GM18508 (cell line): Measurements from ENCODE around the gene CACNA1I.

Experiments
- ATAC-seq: cut with Tn5 transposase; IDR thresholded peaks from one replicate; pipeline ENCODE4 v1.9.1; 2021; ENCODE audit warnings: moderate number of reproducible peaks; ENCODE audit not compliant: insufficient read depth, unreplicated experiment

CACNA1I gene

DNA sequence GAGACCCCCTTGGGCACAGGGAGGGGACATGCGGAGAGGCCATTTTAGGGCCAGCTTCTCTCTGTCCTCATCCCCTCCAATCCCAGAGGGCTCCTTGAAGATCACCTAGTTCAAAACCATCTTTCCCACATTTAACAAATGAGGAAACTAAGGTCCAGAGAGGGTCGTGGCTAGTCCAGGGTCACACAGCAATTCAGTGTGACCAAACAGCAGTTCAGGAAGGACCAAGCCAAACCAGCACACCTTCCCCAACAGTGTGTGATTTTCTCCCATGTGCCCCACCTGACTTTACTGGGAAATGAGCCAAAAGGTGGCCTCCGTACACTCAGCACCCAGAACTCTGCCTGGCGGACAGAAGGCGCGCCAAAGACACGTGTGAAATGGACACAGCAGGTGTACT lies 51.3 kb downstream of the CACNA1I start:
- ATAC-seq: no peak

DNA sequence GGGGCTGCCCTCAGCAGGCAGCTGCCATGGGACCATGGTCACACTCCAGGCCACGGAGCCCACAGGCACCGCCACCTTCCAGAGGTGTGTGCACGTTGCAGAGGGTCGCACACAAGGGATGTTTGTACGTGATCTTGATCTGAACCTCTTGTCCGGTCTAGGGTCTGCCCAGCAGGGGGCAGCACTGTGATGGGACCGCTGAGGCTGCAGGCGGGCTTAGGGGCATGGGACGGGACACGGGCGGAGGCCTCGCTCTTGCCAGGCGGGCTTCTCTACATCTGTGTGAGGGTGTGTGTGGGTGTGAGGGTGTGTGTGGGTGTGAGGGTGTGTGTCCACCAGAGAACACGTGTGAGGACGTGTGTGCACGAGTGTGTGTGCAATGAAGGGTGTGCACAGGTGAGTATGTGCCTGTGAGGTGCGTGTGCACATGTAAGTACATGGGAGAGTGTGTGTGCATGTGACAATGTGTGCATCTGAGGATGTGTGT lies 52.4 kb downstream of the CACNA1I start:
- no peak for ATAC-seq

DNA sequence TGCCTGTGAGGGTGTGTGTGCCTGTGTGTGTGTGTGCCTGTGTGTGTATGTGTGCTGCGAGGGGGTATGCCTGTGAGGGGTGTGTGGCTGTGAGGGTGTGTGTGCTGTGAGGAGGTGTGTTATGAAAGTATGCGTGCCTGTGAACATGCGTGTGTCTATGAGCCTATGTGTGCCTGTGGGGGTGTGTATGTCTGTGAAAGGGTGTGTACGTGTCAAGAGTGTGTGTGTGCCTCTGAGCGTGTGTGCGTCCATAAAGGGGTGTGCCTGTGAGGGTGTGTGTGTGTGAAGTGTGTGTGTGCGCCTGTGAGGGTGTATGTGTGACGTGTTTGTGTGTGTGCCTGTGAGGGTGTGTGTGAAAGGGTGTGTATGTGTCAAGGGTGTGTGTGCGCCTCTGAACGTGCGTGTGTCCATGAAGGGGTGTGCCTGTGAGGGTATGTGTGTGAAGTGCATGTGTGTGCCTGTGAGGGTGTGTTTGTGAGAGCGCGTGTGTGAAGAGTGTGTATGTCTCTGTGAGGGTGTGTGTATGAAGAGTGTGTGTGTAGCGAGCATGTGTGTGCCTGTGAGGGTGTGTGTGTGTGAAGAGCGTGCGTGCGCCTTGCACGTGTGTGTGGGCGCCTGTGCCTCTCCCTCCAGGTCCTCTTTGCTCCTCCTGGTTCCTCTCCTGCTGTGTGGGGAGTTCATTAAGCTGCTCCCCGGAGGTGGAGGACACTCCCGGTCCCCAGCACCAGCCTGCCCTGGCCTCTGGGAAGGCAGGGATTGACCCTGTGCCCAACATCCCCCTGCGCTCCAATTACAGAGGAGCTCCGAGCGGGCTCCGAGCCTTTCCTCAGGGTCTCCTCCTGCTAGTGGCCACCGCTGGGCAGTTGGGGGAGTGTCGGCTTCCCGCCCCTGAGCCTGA lies 53.3 kb downstream of the CACNA1I start:
- no peak for ATAC-seq

DNA sequence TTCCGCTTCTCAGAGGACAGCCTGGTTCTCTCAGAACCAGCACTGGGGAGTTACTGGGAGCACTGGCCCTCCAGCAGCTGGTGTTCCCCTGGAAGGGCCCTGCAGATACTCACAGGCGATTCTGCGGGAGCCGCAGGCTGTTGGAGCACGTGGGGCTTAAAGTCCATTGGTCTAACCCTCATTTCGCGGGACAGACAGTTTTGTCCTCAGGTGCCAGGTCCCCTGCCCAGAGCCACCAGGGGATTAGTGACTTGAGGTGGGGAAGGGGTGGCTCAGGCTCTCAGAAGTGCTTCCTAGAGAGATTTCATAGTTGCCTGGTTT lies 53.9 kb downstream of the CACNA1I start:
- ATAC-seq: no peak

DNA sequence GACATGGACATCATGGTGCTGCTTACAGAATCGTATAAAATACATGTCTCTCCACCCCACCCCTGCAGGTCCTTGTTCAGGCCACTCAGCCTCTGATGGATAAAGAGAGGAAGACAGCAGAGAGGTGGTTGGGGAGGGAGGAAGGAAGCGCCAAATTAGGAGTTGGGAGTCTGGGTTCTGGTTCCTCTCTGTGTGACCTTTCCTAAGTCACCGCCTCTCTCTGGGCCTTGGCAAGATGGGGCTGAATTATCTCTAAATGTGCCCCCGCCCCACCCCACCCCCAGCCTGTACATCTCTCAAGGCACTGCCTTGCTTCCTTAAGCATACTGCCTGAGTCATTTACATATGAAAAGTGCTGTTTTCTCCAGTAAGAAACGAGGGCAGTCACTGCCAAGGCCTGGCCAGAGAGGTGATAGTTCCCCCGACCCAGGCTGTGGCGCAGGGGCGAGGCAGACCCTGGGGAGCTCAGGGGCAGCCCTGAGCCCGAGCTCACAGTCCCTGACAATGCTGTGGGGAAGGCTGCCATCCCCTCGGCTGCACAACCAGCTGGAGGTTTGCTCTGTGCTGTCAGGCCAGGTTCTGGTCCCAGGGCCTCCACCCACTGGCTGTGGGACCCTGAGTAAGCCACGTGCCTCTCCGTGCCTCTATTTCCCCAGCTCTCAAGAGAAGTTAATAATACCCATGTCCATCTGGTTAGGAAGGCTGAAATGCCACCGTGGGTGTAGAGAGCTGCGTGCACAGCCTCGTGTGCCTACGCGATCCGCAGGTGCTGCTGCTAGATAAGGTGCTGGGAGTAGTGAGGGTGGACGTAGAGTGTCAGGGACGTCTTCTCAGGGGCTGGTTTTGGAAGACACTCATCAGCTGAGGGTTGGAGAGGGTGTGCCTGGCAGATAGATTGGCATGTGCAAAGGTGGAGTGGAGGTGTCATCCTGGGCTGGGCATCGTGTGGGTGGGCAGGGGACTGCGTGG lies 55.3 kb downstream of the CACNA1I start:
- no peak for ATAC-seq

DNA sequence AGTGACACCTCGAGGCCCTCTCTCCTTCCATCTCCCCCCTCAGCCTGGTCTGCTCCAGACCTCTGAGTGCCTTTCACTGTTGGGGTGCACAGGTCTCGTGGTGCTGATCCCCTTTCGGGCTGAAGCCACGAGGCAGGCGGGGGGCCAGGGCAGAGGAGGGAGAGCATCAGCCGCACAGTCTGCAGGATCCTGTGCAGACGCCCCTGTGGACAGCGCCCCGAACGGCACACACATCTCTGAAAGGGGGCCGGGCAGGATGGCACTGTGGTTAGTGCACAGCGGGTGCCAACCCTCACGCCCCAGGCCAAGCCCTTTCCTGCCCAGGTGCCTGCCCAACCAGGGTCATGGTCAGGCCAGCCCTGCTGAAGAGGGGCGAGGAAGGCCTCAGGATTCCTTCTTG lies 56.7 kb downstream of the CACNA1I start:
- no peak for ATAC-seq

DNA sequence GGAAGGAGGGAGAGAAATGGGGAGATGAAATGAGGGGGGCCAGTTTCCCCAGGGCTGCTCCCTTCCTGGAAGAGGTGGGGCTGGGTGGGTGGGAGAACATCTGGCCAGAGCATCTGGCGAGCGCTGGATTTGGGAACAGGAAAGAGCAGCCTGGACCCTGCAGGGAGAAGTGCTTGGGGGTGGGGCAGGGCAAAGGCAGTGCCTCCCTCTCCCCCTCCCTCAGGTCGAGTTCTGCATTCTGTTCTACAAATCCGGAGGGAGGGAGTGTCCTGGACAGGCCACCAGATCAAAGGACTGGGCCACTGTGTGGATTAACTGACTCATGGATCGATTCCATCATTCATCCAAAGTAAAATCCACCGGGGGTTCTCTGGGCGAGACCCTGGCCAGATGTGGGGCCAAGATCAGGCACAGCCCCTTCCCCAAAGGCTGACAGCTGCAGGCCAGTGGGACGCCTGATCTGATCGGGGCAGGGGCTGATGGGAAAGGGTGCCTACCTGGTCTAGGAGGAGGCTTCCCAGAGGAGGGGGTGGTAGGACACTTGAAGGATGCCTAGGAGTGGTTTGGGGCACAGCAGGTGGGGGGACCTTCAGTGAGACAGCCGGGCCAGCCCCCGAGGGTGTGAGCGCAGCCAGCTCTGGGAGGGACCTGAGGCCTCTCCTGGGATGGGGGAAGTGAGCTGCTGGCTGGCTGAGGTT lies 57.5 kb downstream of the CACNA1I start:
- ATAC-seq: no peak

DNA sequence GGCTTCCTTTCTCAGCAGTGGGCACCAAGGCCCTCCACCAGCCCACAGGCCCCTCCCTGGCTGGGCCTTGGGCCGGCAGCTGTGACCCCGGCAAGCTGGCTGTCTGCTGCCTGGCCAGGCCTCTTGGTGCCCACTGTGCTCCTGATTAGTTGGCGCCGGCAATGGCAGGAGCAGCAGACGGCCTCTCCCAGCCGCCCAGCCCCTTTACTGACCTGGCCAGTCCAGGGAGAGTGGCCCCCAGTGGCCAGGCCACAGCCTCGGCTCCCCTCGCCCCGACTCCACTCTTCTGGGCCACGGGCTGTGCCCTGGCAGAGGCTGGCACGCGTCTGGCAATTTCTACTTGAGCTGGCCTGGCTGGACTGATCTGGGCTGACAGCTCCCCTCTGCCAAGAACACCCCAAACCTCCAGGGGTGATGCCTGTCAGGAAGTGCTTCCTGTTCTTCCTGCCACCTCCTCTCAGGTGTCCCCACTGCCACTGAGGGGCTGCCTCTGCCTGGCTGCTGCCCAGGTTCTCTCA lies 58.1 kb downstream of the CACNA1I start:
- ATAC-seq: no peak

DNA sequence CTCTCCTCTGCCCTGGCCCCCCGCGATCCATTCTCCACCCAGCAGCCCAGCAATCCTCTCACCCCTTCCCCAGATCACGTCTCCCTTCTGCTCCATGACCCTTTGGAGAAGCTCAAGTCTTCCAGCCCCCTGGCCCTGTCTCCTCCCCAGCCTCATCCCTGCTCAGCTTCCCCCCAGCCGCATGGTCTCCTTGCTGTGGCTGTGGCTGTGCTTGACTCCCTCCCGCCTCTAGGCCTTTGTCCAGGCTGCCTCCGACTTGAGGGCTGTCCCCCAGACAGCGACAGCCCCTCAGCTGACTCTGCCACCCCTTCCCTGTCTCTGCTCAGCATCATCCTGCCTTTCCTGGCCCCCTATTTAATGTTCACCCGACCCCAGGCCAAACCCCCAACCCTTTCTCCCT lies 59.3 kb downstream of the CACNA1I start:
- ATAC-seq: no peak

DNA sequence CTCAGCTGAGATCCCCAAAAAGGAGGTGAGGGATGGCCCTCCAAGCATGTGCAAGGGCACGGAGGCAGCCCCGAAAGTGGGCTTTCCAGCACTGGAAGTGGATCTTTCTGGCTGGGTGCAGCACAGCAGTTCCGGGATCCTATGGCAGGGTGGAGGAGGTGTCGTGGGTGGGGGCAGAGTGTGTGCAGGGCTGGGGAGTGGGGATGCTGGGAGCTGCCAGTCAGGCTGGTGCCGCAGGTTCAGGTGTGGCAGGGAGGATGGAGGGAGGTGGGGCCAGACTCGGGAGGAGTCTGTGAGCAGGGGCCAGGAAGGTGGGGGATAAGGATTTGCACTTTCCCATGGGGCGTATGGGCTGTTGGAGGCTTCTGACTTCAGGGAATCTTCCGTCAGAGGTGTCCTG lies 60.2 kb downstream of the CACNA1I start:
- no peak for ATAC-seq

DNA sequence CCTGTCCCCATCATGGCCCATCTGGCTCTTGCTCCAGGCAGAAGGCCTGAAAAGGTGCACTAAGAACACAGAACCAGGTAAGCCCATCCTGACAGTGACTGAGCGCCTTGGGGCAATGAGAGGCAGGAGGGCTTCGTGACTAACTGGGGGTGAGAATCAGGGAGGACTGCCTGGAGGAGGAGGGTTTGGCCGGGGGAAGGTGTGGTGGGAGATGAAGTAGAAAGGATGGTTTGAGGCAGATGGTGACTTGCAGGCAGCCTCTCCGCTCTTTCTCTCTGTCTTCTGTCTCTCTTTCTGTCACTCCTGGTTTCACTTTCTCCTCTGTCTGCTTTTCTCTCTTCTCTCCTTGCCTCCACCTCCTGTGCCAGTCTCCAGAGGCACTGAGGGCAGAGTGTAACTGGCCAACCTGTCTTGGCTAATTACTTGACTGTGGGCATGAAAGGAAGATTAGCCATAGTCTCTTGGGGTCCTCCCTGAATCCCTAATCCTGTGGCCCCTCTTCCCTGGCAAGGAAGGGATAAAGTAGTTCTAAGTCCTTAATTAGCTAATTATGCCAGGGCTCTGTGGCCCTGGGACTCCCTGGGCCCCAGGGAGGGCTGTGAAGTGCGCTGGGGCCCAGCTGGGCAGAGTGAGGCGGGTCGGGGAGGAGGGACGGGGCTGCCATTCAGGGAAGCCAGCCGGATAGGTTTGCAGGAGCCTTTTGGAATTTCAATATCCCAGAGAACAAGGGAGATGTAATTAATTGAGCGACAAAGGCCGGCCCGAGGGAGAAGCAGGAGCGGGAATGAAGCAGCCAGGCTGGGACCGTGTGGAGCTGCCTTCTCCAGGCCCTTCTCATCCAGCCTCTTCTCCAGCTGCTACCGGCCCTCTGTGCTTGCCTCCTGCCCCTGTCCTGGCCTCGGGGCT lies 61.1 kb downstream of the CACNA1I start:
- no peak for ATAC-seq

DNA sequence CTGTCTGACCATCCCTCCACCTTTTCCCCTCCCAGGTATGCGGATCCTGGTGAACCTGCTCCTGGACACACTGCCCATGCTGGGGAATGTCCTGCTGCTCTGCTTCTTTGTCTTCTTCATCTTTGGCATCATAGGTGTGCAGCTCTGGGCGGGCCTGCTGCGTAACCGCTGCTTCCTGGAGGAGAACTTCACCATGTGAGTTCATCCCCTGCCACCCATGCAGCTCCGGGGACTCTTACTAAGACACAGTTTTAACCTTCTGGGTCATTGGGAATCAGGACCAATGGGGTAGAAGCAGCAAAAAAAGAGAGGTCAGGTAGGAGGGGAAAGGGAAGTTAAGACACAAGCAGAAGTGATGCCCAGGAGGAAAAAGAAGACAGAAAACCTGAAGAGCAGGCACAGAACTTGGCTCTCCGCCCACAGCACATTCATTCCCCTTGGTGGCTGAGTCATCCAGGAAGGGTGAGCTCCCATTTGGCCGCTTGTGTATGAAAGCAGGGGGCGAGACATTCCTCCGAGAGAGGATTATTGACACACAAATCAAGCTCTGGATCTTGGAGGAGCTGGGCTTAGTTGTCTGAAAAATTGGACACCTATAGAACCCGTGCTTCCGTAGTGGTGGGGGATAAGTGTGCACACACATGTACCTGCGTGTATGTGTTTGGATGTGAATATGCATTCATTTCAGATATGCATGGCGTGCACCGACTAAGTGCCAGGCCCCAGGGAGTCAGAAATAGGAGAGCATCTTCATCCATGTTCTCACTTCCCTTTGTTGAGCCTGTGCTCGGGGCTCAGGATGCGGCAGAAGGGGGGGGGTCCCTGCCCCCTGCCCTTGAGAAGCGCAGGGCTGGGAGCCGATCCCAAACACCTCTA lies 64.2 kb downstream of the CACNA1I start:
- ATAC-seq: no peak

DNA sequence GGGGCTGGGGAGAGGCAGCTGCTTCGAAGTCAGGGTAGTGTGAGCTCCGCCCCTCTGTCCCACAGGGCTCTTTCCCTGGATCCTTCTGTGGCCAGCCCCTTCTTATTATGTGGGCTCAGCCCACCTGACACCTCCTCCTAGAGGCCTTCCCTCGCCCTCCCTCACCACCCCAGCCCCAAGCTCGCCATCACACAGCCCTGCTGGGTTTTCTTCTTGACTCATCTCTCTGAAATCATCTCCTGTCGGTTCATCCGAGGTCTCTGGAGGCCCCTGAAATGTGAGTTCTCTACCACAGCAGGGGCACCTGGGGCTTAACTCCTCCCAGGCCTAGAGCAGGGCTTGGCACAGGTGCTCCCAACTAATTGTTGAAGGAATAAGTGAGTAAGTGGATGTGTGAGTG lies 65.2 kb downstream of the CACNA1I start:
- ATAC-seq: no peak

DNA sequence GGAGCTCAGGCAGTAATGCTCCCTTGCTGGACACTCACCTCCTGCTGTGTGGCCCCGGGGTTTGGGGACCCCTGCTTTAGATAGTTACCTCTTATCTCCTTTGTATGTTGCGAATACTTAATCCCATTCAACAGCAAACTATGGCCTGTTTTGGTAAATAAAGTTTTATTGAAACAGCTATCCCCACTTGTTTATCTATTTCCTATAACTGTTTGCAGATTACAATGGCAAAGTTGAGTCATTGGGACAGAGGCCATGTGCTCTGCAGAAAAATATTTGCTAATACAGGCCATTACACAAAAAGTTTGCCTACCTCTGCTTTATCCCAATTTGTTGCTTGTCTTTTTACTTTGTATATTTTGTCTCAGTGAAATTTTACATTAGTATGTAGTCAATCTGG lies 68.4 kb downstream of the CACNA1I start:
- ATAC-seq: no peak

DNA sequence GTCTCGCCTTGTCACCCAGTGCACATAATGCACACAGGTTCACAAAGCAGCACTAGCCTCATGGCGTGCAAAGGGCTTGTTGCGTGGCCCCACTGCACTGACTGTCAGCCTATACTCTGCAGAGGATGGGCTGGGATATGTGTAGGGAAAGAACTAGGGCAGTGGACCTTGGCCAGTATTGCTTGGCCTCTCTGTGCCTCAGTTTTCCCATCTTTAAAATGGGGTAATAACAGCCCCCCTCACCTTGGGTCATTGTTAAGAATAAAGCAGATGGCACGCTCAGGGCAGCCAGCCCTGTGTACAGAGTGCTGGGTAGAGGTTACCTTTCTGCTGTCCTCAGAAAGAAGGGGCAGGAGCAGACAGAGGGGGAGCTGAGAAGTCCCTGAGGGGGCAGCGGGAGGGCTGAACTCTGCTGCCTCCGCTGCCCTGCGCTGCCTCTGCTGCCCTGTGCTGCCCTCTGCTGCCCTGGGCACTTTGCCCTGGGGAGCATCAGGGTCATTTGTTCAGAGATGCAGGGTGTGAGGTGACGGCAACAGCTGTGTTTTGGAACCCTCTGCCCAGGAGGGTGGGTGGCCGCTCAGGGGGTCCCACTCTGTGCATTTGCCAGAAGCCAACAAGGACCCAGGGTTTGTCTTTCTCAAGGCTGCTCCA lies 71.2 kb downstream of the CACNA1I start:
- ATAC-seq: no peak

DNA sequence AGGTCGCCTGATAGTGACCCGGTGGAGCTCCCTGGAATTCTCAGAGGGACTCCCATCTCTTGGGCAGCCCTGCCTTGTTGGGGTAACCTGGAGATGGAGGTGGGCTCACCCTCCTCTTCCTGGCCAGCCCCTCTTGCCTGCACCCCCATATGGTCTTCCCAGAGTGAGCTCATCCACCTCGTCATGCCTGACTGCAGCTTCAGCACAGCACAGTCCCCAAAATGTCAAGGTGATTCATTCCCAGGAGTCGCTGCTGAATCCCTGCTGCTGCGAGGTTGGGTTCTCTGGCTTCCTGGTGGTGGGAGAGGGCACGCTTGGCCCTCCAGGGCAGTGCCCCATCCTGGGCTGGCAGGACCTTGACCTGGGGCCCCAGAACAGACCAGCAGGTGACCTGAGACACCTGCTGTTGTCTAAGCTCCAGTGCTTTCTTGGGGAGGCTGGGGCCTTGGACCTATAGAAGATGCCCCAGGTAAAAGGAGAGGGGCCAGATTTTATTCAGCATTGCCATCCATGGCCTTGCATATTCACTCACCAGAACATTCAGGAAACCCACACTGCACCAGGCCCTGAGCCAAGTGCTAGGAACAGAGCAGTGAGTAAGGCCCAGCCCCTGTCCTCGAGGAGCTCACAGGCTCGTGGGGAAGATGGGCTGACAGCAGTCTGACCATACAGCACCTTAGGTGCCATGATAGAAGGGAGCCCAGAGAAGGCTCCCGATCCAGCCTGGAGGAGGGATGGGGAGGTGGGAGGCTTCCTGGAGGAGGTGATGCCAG lies 72.9 kb downstream of the CACNA1I start:
- no peak for ATAC-seq

DNA sequence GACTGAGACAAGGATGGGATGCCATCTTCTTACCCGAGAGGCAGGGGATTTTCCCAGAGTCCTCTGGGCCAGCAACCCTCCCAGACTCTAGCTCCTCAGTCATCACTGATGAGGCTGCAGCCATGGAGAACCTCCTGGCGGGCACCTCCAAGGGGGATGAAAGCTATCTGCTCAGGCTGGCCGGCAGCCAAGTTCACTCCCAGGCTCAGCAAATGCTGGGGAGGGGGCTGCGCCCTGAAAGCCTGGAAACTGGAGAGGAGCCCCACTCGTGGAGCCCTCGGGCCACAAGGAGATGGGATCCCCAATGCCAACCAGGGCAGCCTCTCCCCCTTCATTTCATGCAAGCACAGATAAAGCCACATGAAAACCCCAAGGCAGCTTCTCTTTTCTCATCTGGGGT lies 75.0 kb downstream of the CACNA1I start:
- no peak for ATAC-seq
